Lower leg skin (tissue), 3 donors: ENCODE data around the gene ALDH1A2.

ENCODE experiments used
- POLR2A ChIP-seq, 2 donors: fragments of 450-650 bp; IDR thresholded peaks; one replicate each; pipeline ENCODE4 v1.6.1; 2016 to 2017; ENCODE audit warnings: antibody characterized with exemption in 2 of 2, mild to moderate bottlenecking in 1 of 2, moderate library complexity in 1 of 2
- TF ChIP-seq, protein P1 (sequence below), 3 donors: fragments of 450-650 bp; IDR thresholded peaks; one replicate each; pipeline ENCODE4 v1.5.1; 2016; ENCODE audit warnings: antibody characterized with exemption in 3 of 3, mild to moderate bottlenecking in 3 of 3, moderate library complexity in 2 of 3

DNA sequence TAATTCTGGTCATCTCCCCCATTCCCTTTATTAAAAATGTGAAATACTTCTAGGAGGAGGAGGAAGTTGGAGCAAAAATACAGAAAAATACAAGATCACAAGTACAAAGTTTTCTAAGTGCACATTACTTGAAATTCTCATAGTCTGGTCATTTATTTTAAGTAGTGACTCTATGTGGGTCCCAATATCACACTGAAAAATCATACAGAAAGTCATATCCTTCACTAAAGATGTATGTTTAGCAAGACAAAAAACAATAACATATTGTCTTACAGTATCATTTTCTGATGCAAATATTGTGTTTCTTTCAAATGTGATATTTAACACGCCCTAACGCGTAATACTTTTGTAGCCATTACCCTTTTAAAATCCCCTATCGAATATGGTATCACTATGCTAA, 2.5 kb downstream of the ALDH1A2 start:
- TF ChIP-seq, protein P1, sequence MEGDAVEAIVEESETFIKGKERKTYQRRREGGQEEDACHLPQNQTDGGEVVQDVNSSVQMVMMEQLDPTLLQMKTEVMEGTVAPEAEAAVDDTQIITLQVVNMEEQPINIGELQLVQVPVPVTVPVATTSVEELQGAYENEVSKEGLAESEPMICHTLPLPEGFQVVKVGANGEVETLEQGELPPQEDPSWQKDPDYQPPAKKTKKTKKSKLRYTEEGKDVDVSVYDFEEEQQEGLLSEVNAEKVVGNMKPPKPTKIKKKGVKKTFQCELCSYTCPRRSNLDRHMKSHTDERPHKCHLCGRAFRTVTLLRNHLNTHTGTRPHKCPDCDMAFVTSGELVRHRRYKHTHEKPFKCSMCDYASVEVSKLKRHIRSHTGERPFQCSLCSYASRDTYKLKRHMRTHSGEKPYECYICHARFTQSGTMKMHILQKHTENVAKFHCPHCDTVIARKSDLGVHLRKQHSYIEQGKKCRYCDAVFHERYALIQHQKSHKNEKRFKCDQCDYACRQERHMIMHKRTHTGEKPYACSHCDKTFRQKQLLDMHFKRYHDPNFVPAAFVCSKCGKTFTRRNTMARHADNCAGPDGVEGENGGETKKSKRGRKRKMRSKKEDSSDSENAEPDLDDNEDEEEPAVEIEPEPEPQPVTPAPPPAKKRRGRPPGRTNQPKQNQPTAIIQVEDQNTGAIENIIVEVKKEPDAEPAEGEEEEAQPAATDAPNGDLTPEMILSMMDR (IDR thresholded peaks at IDR 0.05): no peak
- no peak for TF ChIP-seq POLR2A (IDR thresholded peaks at IDR 0.05)
